ENCODE data around the gene ESAM.

GRCh38 chr11:124762105-124762623 is at the start of gene ESAM:
- TF ChIP-seq CTCF (optimal IDR thresholded peaks at IDR 0.05 in 1 of 3, IDR thresholded peaks at IDR 0.05 in 1 of 3, conservative IDR thresholded peaks at IDR 0.05 in 1 of 3; ENCODE audit: extremely low read depth in 1 of 3, insufficient read depth in 2 of 3, low read length in 3 of 3) (no peak), EZH2 (IDR thresholded peaks at IDR 0.05; ENCODE audit: low read length) (no peak)
